HG03139 (cell line): Measurements from ENCODE around the gene TMEM38A.
"Not testable (repeated sequence)": the region's sequence is repeated elsewhere in the genome, so short reads cannot be mapped to it uniquely, and the experiment has no call there.

ENCODE experiments used
- ATAC-seq: cut with Tn5 transposase; IDR thresholded peaks from one replicate; pipeline ENCODE4 v1.9.1; 2021; ENCODE audit not compliant: unreplicated experiment

Gene TMEM38A

GRCh38 chr19:16676101-16676798 lies 15.3 kb downstream of the TMEM38A start:
- no peak for ATAC-seq

- no peak for ATAC-seq
Measured at GRCh38 chr19:16677055-16677454, 16.1 kb downstream of the TMEM38A start.

- no peak for ATAC-seq
Measured at GRCh38 chr19:16678498-16678897, 17.6 kb downstream of the TMEM38A start.

GRCh38 chr19:16679811-16680210 lies 18.9 kb downstream of the TMEM38A start:
- no peak for ATAC-seq

GRCh38 chr19:16682539-16682938 lies 21.6 kb downstream of the TMEM38A start:
- no peak for ATAC-seq

- ATAC-seq, result no peak
Measured at GRCh38 chr19:16684216-16684615, 23.3 kb downstream of the TMEM38A start.

- no peak for ATAC-seq
Measured at GRCh38 chr19:16688084-16688483, 27.1 kb downstream of the TMEM38A start.

GRCh38 chr19:16698914-16699313 lies 38.0 kb downstream of the TMEM38A start:
- no peak for ATAC-seq

- ATAC-seq, result no peak
Measured at GRCh38 chr19:16702123-16702522, 41.2 kb downstream of the TMEM38A start.

GRCh38 chr19:16703677-16704076 lies 42.7 kb downstream of the TMEM38A start:
- ATAC-seq, result no peak

GRCh38 chr19:16710870-16711269 lies 49.9 kb downstream of the TMEM38A start:
- not testable (repeated sequence) for ATAC-seq

GRCh38 chr19:16712295-16712694 lies 51.4 kb downstream of the TMEM38A start:
- ATAC-seq, result not testable (repeated sequence)

- no peak for ATAC-seq
Measured at GRCh38 chr19:16714702-16715287, 53.9 kb downstream of the TMEM38A start.

GRCh38 chr19:16715611-16716010 lies 54.7 kb downstream of the TMEM38A start:
- ATAC-seq, result no peak

- no peak for ATAC-seq
Measured at GRCh38 chr19:16721051-16721450, 60.1 kb downstream of the TMEM38A start.

GRCh38 chr19:16722591-16722990 lies 61.7 kb downstream of the TMEM38A start:
- no peak for ATAC-seq

GRCh38 chr19:16726916-16727315 lies 66.0 kb downstream of the TMEM38A start:
- ATAC-seq, result no peak

- ATAC-seq, result not testable (repeated sequence)
Measured at GRCh38 chr19:16735650-16736266, 74.8 kb downstream of the TMEM38A start.

GRCh38 chr19:16736709-16737108 lies 75.8 kb downstream of the TMEM38A start:
- no peak for ATAC-seq

GRCh38 chr19:16737911-16738310 lies 77.0 kb downstream of the TMEM38A start:
- ATAC-seq, result no peak

- ATAC-seq, result no peak
Measured at GRCh38 chr19:16739546-16739945, 78.6 kb downstream of the TMEM38A start.
